Urinary bladder (tissue), 4 donors: ENCODE results near the gene ZBTB21. TPM values are rescaled to one million over a fixed set of nuclear protein-coding genes. Genes with fewer than 3 reads are reported as not detected.

Source experiments
- DNase-seq: peaks from one replicate; pipeline ENCODE4 v3.0.0-alpha.2; 2015; ENCODE audit errors: extremely low spot score
- H3K27ac ChIP-seq: one replicate; pipeline ENCODE4 v1.5.1; 2013; ENCODE audit warnings: low read depth, mild to moderate bottlenecking, moderate library complexity
- H3K36me3 ChIP-seq: one replicate; pipeline ENCODE4 v1.6.1; 2013; ENCODE audit warnings: mild to moderate bottlenecking, moderate library complexity; ENCODE audit not compliant: insufficient read depth
- H3K4me1 ChIP-seq: one replicate; pipeline ENCODE4 v1.6.1; 2013; ENCODE audit warnings: mild to moderate bottlenecking, moderate library complexity; ENCODE audit not compliant: insufficient read depth
- H3K4me3 ChIP-seq: one replicate; pipeline ENCODE4 v1.5.1; 2013; ENCODE audit warnings: low read depth, low read length
- WGBS: extraction: QIAGEN DNeasy Blood & Tissue Kit; methylation state at CpG from one replicate; pipeline ENCODE4 v1.1.7; 2013; 5-methylcytosine and 5-hydroxymethylcytosine counted together
- polyA plus RNA-seq: library from polyadenylated mRNA; stranded (reverse); fragments of 200-250 nt; gene quantifications from one replicate; pipeline ENCODE4 v1.2.3, GENCODE V29; 2013
- total RNA-seq: library from RNA; depleted of rRNA; stranded (reverse); fragments of >200 nt; gene quantifications from one replicate; pipeline ENCODE4 v1.2.3, GENCODE V29; 2014
- donor health status: healthy with polysubstance abuse.
- donor health status: healthy.

Gene ZBTB21
- total and polyA plus RNA-seq, 2 donors = 5.2 to 12.6 TPM

- Histone ChIP-seq H3K27ac (no peak overlapping the region), H3K4me1 (no peaks in the 10 kb centered on the region), H3K4me3 (no peak overlapping the region), H3K36me3 (no peaks in the 10 kb centered on the region)
- DNase-seq = no peak
- WGBS = 71% methylated on average over 20 of the region's 20 CpGs
These were observed 11.4 kb upstream of the ZBTB21 start for GRCh38 chr21:42021371-42022090.

- no peak for DNase-seq
- 91% methylated on average over 6 of the region's 6 CpGs for WGBS
These were observed 9.5 kb upstream of the ZBTB21 start for GRCh38 chr21:42019706-42020105.

GRCh38 chr21:42019101-42019605 is 9.0 kb upstream of the ZBTB21 start:
- no peak overlapping the region for H3K27ac ChIP-seq
- H3K4me1 ChIP-seq = no peaks in the 10 kb centered on the region
- 83% methylated on average over 11 of the region's 11 CpGs for WGBS
- H3K4me3 ChIP-seq = no peak overlapping the region
- no peak for DNase-seq
- H3K36me3 ChIP-seq = no peaks in the 10 kb centered on the region

More at GRCh38 chr21:42019706-42020105, 9.5 kb upstream of the ZBTB21 start:
- no peaks in the 10 kb centered on the region for H3K36me3 ChIP-seq
- no peak overlapping the region for H3K4me3 ChIP-seq
- H3K4me1 ChIP-seq = no peaks in the 10 kb centered on the region
- H3K27ac ChIP-seq = no peak overlapping the region

- 90% methylated on average over 2 of the region's 2 CpGs for WGBS
- Histone ChIP-seq H3K4me1 (no peaks in the 10 kb centered on the region), H3K27ac (no peak overlapping the region), H3K4me3 (no peak overlapping the region), H3K36me3 (no peaks in the 10 kb centered on the region)
- DNase-seq = no peak
These were observed 6.9 kb upstream of the ZBTB21 start for GRCh38 chr21:42017022-42017421.

GRCh38 chr21:42016364-42016985 is 6.3 kb upstream of the ZBTB21 start:
- H3K4me1 ChIP-seq = no peaks in the 10 kb centered on the region
- H3K36me3 ChIP-seq = no peaks in the 10 kb centered on the region
- H3K27ac ChIP-seq = no peak overlapping the region
- H3K4me3 ChIP-seq = no peak overlapping the region
- 87% methylated on average over 19 of the region's 19 CpGs for WGBS
- DNase-seq = no peak

GRCh38 chr21:42013931-42014330 is 3.8 kb upstream of the ZBTB21 start:
- DNase-seq = no peak
- Histone ChIP-seq H3K36me3 (no peaks in the 10 kb centered on the region), H3K27ac (no peak overlapping the region), H3K4me1 (no peaks in the 10 kb centered on the region), H3K4me3 (no peak overlapping the region)
- 96% methylated on average over 7 of the region's 7 CpGs for WGBS

GRCh38 chr21:42013376-42013775 is 3.2 kb upstream of the ZBTB21 start:
- H3K4me3 ChIP-seq = no peak overlapping the region
- no peak for DNase-seq
- 85% methylated on average over 4 of the region's 4 CpGs for WGBS
- no peak overlapping the region for H3K27ac ChIP-seq
- H3K4me1 ChIP-seq = no peaks in the 10 kb centered on the region
- no peaks in the 10 kb centered on the region for H3K36me3 ChIP-seq

GRCh38 chr21:42012763-42013329 is 2.7 kb upstream of the ZBTB21 start:
- no peak for DNase-seq
- 91% methylated on average over 3 of the region's 3 CpGs for WGBS
- no peak overlapping the region for H3K27ac ChIP-seq

GRCh38 chr21:42012344-42012743 is 2.2 kb upstream of the ZBTB21 start:
- no peaks in the 10 kb centered on the region for H3K36me3 ChIP-seq
- WGBS = 88% methylated on average over 9 of the region's 9 CpGs
- DNase-seq = no peak
- no peaks in the 10 kb centered on the region for H3K4me1 ChIP-seq
- no peak overlapping the region for H3K27ac ChIP-seq
- no peak overlapping the region for H3K4me3 ChIP-seq

More at GRCh38 chr21:42012763-42013329, 2.7 kb upstream of the ZBTB21 start:
- Histone ChIP-seq H3K4me3 (no peak overlapping the region), H3K36me3 (no peaks in the 10 kb centered on the region), H3K4me1 (no peaks in the 10 kb centered on the region)

GRCh38 chr21:42010507-42011495 is 641 bp upstream of the ZBTB21 start:
- under 1% methylated on average over 120 of the region's 120 CpGs for WGBS
- DNase-seq = no peak

GRCh38 chr21:42009018-42009830 is 936 bp downstream of the ZBTB21 start:
- WGBS = under 1% methylated on average over 86 of the region's 86 CpGs
- Histone ChIP-seq H3K36me3 (no peaks in the 10 kb centered on the region), H3K4me1 (no peaks in the 10 kb centered on the region), H3K4me3 (peak overlapping the region; percentile 84), H3K27ac (peak overlapping the region; percentile 96)
- no peak for DNase-seq

More at GRCh38 chr21:42010507-42011495, 641 bp upstream of the ZBTB21 start:
- no peaks in the 10 kb centered on the region for H3K4me1 ChIP-seq
- H3K4me3 ChIP-seq = peak overlapping the region; percentile 84
- no peaks in the 10 kb centered on the region for H3K36me3 ChIP-seq
- H3K27ac ChIP-seq = peak overlapping the region; percentile 78

- Histone ChIP-seq H3K36me3 (no peaks in the 10 kb centered on the region), H3K4me1 (no peaks in the 10 kb centered on the region), H3K27ac (no peak overlapping the region), H3K4me3 (no peak overlapping the region)
- WGBS = 94% methylated on average over 6 of the region's 6 CpGs
- no peak for DNase-seq
These were observed 2.7 kb downstream of the ZBTB21 start for GRCh38 chr21:42007356-42007940.
